CD4-positive, alpha-beta memory T cell (primary cell): ENCODE data around the gene MAPK6. TPM values are rescaled to one million over a fixed set of nuclear protein-coding genes. Genes with fewer than 3 reads are reported as not detected.

Experiments
- CTCF ChIA-PET: fragments of 350-600 bp; sonication (Branson Sonifier 250); formaldehyde crosslinking; loops from one replicate; lab custom pipeline; 2021; ENCODE audit warnings: inconsistent platforms; ENCODE audit not compliant: partially characterized antibody; lab: Charles Lee
- POLR2A ChIA-PET: fragments of 350-600 bp; sonication (Branson Sonifier 250); formaldehyde crosslinking; loops from one replicate; lab custom pipeline; 2021; ENCODE audit not compliant: partially characterized antibody; lab: Charles Lee
- DNase-seq, 5 donors: peaks; one replicate each; pipeline versions ENCODE4 v3.0.0 to v3.0.0-alpha.2; 2020 to 2022; ENCODE audit warnings: mixed read lengths in 1 of 5
- H3K27ac ChIP-seq: one replicate; pipeline ENCODE4 v1.7.0; 2013; ENCODE audit warnings: low read depth, low read length
- H3K27me3 ChIP-seq: 2 replicates; pipeline ENCODE4 v1.7.0; 2013; ENCODE audit warnings: mild to moderate bottlenecking, low read length, moderate library complexity; ENCODE audit not compliant: insufficient read depth
- H3K36me3 ChIP-seq: 2 replicates; pipeline ENCODE4 v1.7.0; 2013; ENCODE audit warnings: mild to moderate bottlenecking, low read length, moderate library complexity; ENCODE audit not compliant: insufficient read depth
- H3K4me1 ChIP-seq: 2 replicates; pipeline ENCODE4 v1.7.0; 2013; ENCODE audit warnings: mild to moderate bottlenecking, low read length, moderate library complexity; ENCODE audit not compliant: insufficient read depth
- H3K4me3 ChIP-seq, 2 donors: one replicate each; pipeline ENCODE4 v1.7.0; 2013; ENCODE audit warnings: low read length in 2 of 2, mild to moderate bottlenecking in 1 of 2
- H3K9me3 ChIP-seq, 2 donors: one replicate each; pipeline ENCODE4 v1.7.0; 2013; ENCODE audit warnings: low read length in 2 of 2, control low read depth in 1 of 2; ENCODE audit not compliant: control insufficient read depth in 1 of 2
- H3K27ac Mint-ChIP-seq, 7 donors: one replicate each; pipeline ENCODE4 v1.8.0; 2020 to 2021; ENCODE audit warnings: mixed read lengths in 7 of 7, mild to moderate bottlenecking in 6 of 7, inconsistent platforms in 3 of 7, moderate library complexity in 3 of 7
- H3K27me3 Mint-ChIP-seq, 2 donors: one replicate each; pipeline ENCODE4 v1.8.0; 2020 to 2021; ENCODE audit warnings: mixed read lengths in 2 of 2
- H3K36me3 Mint-ChIP-seq, 2 donors: one replicate each; pipeline ENCODE4 v1.8.0; 2020 to 2021; ENCODE audit warnings: mixed read lengths in 2 of 2, inconsistent platforms in 1 of 2, mild to moderate bottlenecking in 1 of 2
- H3K4me1 Mint-ChIP-seq, 4 donors: one replicate each; pipeline ENCODE4 v1.8.0; 2020 to 2021; ENCODE audit warnings: mixed read lengths in 4 of 4, mild to moderate bottlenecking in 1 of 4
- H3K4me3 Mint-ChIP-seq, 8 donors: one replicate each; pipeline ENCODE4 v1.8.0; 2020 to 2021; ENCODE audit warnings: mixed read lengths in 8 of 8, mild to moderate bottlenecking in 7 of 8, moderate library complexity in 6 of 8, inconsistent platforms in 3 of 8
- H3K9me3 Mint-ChIP-seq, 8 donors: one replicate each; pipeline ENCODE4 v1.8.0; 2020 to 2021; ENCODE audit warnings: mixed read lengths in 8 of 8, mild to moderate bottlenecking in 5 of 8, inconsistent platforms in 3 of 8, moderate library complexity in 1 of 8
- intact Hi-C: fragments of 100-400 bp; cut with micrococcal nuclease; formaldehyde crosslinking; loops from one replicate; pipeline ENCODE4 v1.15.1; 2023
- polyA plus RNA-seq, 2 donors: library from polyadenylated mRNA; unstranded; fragments of 300-500 nt; fragmentation: Illumina TruSeq; gene quantifications; one replicate each; pipeline ENCODE4 v1.2.3, GENCODE V29; 2021
- total RNA-seq, 2 experiments: library from RNA; stranded (reverse); gene quantifications; one replicate each; pipeline ENCODE4 v1.2.3, GENCODE V29; 2021

Gene MAPK6
- total and polyA plus RNA-seq, 4 experiments from 2014 or later = 7.1 to 24.0 (median 13.1) TPM

DNA sequence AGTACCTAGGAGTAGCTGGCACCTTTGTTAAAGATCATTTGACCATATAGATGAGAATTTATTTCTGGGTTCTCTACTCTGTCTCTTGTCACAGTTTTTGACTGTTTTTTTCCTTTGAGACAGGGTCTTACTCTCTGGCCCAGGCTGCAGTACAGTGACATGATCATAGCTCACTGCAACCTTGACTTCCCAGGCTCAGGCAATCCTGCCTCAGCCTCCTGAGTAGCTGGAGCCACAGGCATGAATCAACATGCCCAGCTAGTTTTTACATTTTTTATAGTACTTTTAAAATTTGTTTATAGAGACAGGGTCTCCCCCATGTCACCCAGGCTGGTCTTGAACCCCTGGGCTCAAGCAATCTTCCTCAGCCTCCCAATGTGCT lies 48.5 kb downstream of the MAPK6 start:
- Histone ChIP-seq H3K27ac (no peak overlapping the region), H3K9me3 (no peaks in the 10 kb centered on the region), H3K4me1 (peaks cover 7% of the 10 kb centered on the region), H3K27me3 (no peaks in the 10 kb centered on the region), H3K4me3 (no peak overlapping the region), H3K36me3 (peaks cover 9% of the 10 kb centered on the region)
- peaks cover 19 to 31% of the 10 kb centered on the region in 2 donors for H3K36me3 Mint-ChIP-seq
- intact Hi-C loops = no loop called here
- peak overlapping the region in 3 of 7 donors; percentile 7 to 86 (median 20) for H3K27ac Mint-ChIP-seq
- H3K4me3 Mint-ChIP-seq = no peak overlapping the region
- peaks cover 9 to 14% (median 11%) of the 10 kb centered on the region in 4 donors for H3K4me1 Mint-ChIP-seq
- DNase-seq = no peak
- no peaks in the 10 kb centered on the region for H3K9me3 Mint-ChIP-seq
- ChIA-PET CTCF (interaction anchor here (1.0 to 6.0 kb wide), 3 partner anchors 12 to 55 kb away, joined by 3 to 66 read pairs (median 4); no protein-coding TSS in a partner anchor), POLR2A (interaction anchor here (1.0 kb wide), 1 partner anchor 46 kb away, joined by 3 read pairs; no protein-coding TSS in a partner anchor)
- H3K27me3 Mint-ChIP-seq = no peaks in the 10 kb centered on the region

DNA sequence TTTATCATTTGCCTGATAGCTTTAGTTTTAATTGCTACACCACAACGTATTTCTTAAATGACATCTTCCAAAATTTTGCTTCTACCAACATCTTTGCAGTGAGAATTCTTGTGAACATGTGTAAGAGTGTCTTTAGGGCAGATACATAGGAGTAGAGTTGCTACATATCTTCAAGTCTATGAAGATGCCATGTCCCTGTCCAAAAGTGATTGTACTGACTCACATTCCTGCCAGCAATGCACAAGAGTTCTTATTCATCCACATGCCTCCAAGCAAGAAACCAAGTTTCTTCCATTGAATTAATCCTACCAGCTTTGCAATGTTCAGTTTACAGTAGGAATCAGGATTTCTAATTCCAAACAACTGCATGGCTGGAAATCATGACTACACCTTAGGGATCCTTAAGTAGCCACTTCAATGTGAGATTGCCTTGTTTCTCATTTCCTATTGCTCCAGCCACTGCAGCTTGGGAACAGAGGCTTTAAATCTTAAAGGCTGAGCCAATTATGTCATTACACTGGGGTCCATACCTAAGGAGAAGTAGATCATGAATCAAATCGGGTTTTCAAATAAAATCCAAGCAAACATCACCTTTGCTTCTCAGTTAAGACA lies 49.1 kb downstream of the MAPK6 start:
- peaks cover 9 to 14% (median 11%) of the 10 kb centered on the region in 4 donors for H3K4me1 Mint-ChIP-seq
- peak overlapping the region in 3 of 7 donors; percentile 1 to 20 (median 7) for H3K27ac Mint-ChIP-seq
- H3K9me3 ChIP-seq = no peaks in the 10 kb centered on the region
- H3K4me3 ChIP-seq = no peak overlapping the region
- H3K4me1 ChIP-seq = peaks cover 7% of the 10 kb centered on the region
- H3K27me3 ChIP-seq = no peaks in the 10 kb centered on the region
- H3K36me3 Mint-ChIP-seq = peaks cover 15 to 26% of the 10 kb centered on the region in 2 donors
- no peak overlapping the region for H3K27ac ChIP-seq
- intact Hi-C loops = no loop called here
- ChIA-PET CTCF (interaction anchor here (1.6 to 6.0 kb wide), 2 partner anchors 12 to 56 kb away, joined by 3 to 66 read pairs; no protein-coding TSS in a partner anchor), POLR2A (interaction anchor here (1.3 kb wide), 1 partner anchor 48 kb away, joined by 3 read pairs; no protein-coding TSS in a partner anchor)
- no peak overlapping the region for H3K4me3 Mint-ChIP-seq
- DNase-seq = no peak
- no peaks in the 10 kb centered on the region for H3K9me3 Mint-ChIP-seq
- H3K27me3 Mint-ChIP-seq = no peaks in the 10 kb centered on the region
- peaks cover 8% of the 10 kb centered on the region for H3K36me3 ChIP-seq

DNA sequence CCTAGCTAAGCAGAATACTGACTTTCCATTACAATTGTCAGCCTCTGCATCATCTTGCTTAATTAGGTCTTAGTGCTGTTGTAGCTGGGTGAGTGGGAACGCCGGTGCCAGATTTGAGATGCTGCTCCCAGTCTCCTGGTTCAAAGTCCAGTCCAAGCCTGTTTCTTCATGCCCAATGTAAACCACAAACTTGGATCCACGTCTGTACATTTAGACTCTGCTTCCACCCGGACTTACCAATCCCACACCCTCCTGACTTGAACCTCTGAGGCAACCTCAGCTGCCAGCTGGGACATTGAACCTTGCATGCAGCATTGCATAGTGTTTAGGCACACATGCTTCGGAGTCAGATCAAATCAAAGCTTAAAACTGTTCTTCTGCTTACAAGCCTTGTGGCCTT lies 50.5 kb downstream of the MAPK6 start:
- Histone ChIP-seq H3K4me1 (peaks cover 7% of the 10 kb centered on the region), H3K36me3 (no peaks in the 10 kb centered on the region), H3K27ac (no peak overlapping the region), H3K4me3 (no peak overlapping the region), H3K27me3 (no peaks in the 10 kb centered on the region), H3K9me3 (no peaks in the 10 kb centered on the region)
- no peak for DNase-seq
- no peak overlapping the region for H3K4me3 Mint-ChIP-seq
- intact Hi-C loops = no loop called here
- H3K36me3 Mint-ChIP-seq = peaks cover 5 to 12% of the 10 kb centered on the region in 2 donors
- H3K27me3 Mint-ChIP-seq = no peaks in the 10 kb centered on the region
- peaks cover 9 to 12% (median 11%) of the 10 kb centered on the region in 4 donors for H3K4me1 Mint-ChIP-seq
- ChIA-PET CTCF (interaction anchor here (0.9 to 6.0 kb wide), 5 partner anchors 10 to 98 kb away, joined by 3 to 66 read pairs (median 3); partner anchors contain the start of gene LEO1), POLR2A (interaction anchor here (1.3 kb wide), 1 partner anchor 49 kb away, joined by 3 read pairs; no protein-coding TSS in a partner anchor)
- no peak overlapping the region for H3K27ac Mint-ChIP-seq
- H3K9me3 Mint-ChIP-seq = no peaks in the 10 kb centered on the region

DNA sequence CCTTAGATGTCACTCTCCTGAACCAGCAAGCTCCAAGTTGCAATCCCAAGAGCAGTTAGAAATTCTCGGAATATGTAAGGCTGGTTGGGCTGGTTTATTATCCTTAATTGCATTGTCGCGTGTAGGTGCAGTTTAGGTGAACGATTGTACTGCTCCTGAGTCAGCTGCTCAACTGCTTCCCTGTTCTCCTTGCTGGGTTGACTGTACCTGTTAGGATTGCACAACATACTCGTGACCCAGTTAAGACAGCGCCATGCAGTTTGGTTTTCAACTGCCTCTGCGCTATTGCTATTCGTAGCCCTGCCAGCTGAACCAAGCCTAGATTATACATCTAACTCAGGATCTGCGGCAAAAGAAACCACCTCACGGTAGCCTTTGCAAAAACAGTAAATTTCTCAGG lies 52.6 kb downstream of the MAPK6 start:
- no peak overlapping the region for H3K27ac Mint-ChIP-seq
- no peak for DNase-seq
- H3K9me3 Mint-ChIP-seq = no peaks in the 10 kb centered on the region
- H3K27me3 ChIP-seq = no peaks in the 10 kb centered on the region
- ChIA-PET POLR2A (interaction anchor here (0.8 kb wide), 1 partner anchor 52 kb away, joined by 5 read pairs; no protein-coding TSS in a partner anchor), CTCF (interaction anchor here (6.0 kb wide), 1 partner anchor 8 kb away, joined by 66 read pairs; no protein-coding TSS in a partner anchor)
- H3K36me3 Mint-ChIP-seq = no peaks in the 10 kb centered on the region
- no peaks in the 10 kb centered on the region for H3K27me3 Mint-ChIP-seq
- no peak overlapping the region for H3K27ac ChIP-seq
- H3K9me3 ChIP-seq = no peaks in the 10 kb centered on the region
- no peak overlapping the region for H3K4me3 ChIP-seq
- H3K4me1 Mint-ChIP-seq = peaks cover 8 to 12% (median 10%) of the 10 kb centered on the region in 4 donors
- H3K36me3 ChIP-seq = no peaks in the 10 kb centered on the region
- no peak overlapping the region for H3K4me3 Mint-ChIP-seq
- peaks cover 7% of the 10 kb centered on the region for H3K4me1 ChIP-seq
- intact Hi-C loops = no loop called here

DNA sequence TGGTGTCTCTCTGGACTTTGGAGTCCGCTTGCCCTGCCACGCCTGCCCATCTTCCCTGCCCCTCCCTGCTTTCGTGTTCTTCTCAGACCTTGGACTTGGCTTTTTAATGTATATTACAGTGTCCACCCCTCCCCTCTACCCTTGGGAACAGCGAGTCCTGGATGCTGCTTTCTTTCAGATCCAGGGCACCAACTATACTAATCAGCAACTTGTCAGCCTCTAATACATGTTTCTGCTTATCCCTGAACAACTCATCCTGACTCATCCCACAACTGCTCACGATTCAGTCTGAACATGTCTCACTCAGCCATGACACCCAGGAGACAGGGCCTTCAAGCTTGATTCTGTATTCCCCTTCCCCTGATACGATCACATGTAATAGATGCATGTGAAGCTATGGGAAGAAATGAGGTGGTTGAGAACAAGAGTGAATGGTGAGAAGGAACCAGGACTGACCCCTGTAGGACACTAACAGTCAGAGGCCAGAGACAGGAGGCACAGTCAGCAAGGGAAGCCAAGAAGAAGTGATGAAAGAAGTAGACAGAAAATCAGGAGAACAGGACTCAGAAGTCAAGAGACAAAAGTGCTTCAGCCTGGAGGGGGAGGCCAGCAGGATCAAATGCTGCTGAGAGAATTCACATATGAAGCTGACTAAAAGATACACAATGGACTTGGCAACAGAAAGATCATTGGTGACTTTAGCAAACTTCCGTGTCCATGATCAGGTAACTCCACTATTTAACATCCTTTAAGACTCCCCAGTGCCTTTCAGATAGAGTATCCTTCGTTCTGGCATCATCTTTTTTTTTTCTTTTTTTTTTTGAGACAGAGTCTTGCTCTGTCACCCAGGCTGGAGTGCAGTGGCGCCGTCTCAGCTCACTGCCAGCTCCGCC lies 58.1 kb downstream of the MAPK6 start:
- DNase-seq = no peak
- Histone ChIP-seq H3K27me3 (no peaks in the 10 kb centered on the region), H3K27ac (no peak overlapping the region), H3K4me3 (no peak overlapping the region), H3K36me3 (no peaks in the 10 kb centered on the region), H3K9me3 (no peaks in the 10 kb centered on the region), H3K4me1 (no peaks in the 10 kb centered on the region)
- no peak overlapping the region for H3K4me3 Mint-ChIP-seq
- H3K9me3 Mint-ChIP-seq = no peaks in the 10 kb centered on the region
- peaks cover 2 to 10% (median 6%) of the 10 kb centered on the region in 4 donors for H3K4me1 Mint-ChIP-seq
- ChIA-PET POLR2A (interaction anchor here (3.4 kb wide), 1 partner anchor 106 kb away, joined by 16 read pairs; the partner anchor contains the start of gene LEO1), CTCF (interaction anchor here (0.7 to 8.3 kb wide), 20 partner anchors 9 to 151 kb away, joined by 3 to 101 read pairs (median 4); partner anchors contain the start of gene LEO1)
- peak overlapping the region in 2 of 7 donors; percentile 20 to 53 for H3K27ac Mint-ChIP-seq
- H3K36me3 Mint-ChIP-seq = no peaks in the 10 kb centered on the region
- intact Hi-C loops = loop anchor here (5.0 kb wide), 1 partner anchor 130 kb away; no protein-coding TSS in a partner anchor
- no peaks in the 10 kb centered on the region for H3K27me3 Mint-ChIP-seq

DNA sequence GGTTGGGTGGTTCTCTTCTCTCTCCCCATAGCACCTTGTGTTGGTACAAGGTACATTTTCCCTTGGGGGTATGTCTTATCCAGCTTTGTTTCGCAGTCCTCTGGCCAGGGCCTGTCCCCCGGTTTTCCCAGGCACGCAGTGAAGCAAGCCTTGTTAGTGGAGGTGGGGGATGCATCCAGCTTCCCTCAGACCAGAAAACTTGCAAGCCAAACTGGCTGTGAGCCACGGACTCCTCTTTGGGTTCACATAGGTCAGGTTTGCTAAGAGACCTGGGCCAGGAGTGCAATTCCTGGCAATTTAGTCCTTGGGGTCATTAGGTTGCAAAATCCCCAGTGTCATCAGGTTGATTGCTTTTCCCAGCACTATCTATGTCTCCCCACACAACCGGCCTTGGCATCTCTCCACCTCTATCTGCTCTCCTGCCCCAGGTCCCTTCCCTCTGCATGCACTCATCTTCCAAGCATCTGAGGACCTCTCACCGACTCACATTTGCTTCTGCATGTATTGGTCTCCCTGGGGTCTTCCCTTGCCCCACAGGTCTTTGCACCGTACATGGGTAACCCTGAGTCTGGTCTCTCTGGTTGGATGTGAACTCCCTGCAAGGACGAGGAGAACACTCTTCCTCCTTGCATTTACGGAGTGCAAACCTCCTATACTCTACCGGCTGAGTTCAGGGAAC lies 59.3 kb downstream of the MAPK6 start:
- no peaks in the 10 kb centered on the region for H3K4me1 ChIP-seq
- H3K27ac ChIP-seq = no peak overlapping the region
- no peaks in the 10 kb centered on the region for H3K36me3 Mint-ChIP-seq
- H3K4me1 Mint-ChIP-seq = peaks cover 2 to 15% (median 6%) of the 10 kb centered on the region in 4 donors
- intact Hi-C loops = loop anchor here (2.0 to 5.0 kb wide), 3 partner anchors 32 to 129 kb away; no protein-coding TSS in a partner anchor
- no peak overlapping the region for H3K4me3 ChIP-seq
- H3K27ac Mint-ChIP-seq = peak overlapping the region in 1 of 7 donors; percentile 31
- no peaks in the 10 kb centered on the region for H3K9me3 Mint-ChIP-seq
- CTCF ChIA-PET = interaction anchor here (0.6 to 8.3 kb wide), 45 partner anchors 10 to 189 kb away, joined by 3 to 101 read pairs (median 4); partner anchors contain the start of gene LEO1
- no peaks in the 10 kb centered on the region for H3K27me3 Mint-ChIP-seq
- POLR2A ChIA-PET = interaction anchor here (1.1 to 3.4 kb wide), 4 partner anchors 8 to 107 kb away, joined by 3 to 16 read pairs (median 8); partner anchors contain the start of gene LEO1
- H3K9me3 ChIP-seq = no peaks in the 10 kb centered on the region
- no peaks in the 10 kb centered on the region for H3K36me3 ChIP-seq
- no peaks in the 10 kb centered on the region for H3K27me3 ChIP-seq
- DNase-seq = no peak
- no peak overlapping the region for H3K4me3 Mint-ChIP-seq
